ENCODE measurements around the gene TMEM132D.

TMEM132D gene

DNA sequence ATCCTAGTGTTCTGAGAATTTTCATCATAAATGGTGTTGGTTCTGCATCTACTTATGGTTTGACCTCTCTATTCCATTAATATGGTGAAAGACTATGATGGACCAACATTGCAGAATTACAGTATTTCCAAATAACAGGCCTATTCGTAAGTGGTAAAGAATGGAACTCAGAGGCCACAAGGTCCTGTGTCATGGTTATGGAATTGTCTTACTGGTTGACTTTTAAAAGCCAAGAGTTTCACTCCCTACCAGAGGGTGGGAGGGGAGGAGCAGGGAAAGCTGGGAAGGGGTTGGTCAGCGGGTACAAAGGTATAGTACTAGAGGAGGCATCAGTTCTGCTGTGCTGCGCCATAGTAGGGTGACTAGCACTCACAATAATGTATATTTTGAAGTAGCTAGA lies 153.4 kb downstream of the TMEM132D start:
- no peak for DNase-seq (ENCODE audit: low read depth)
- TF ChIP-seq, protein P1, sequence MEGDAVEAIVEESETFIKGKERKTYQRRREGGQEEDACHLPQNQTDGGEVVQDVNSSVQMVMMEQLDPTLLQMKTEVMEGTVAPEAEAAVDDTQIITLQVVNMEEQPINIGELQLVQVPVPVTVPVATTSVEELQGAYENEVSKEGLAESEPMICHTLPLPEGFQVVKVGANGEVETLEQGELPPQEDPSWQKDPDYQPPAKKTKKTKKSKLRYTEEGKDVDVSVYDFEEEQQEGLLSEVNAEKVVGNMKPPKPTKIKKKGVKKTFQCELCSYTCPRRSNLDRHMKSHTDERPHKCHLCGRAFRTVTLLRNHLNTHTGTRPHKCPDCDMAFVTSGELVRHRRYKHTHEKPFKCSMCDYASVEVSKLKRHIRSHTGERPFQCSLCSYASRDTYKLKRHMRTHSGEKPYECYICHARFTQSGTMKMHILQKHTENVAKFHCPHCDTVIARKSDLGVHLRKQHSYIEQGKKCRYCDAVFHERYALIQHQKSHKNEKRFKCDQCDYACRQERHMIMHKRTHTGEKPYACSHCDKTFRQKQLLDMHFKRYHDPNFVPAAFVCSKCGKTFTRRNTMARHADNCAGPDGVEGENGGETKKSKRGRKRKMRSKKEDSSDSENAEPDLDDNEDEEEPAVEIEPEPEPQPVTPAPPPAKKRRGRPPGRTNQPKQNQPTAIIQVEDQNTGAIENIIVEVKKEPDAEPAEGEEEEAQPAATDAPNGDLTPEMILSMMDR (conservative IDR thresholded peaks at IDR 0.05; ENCODE audit: low read depth, low read length), result no peak
- H3K4me3 ChIP-seq (ENCODE audit: low read length), result no peak overlapping the region

DNA sequence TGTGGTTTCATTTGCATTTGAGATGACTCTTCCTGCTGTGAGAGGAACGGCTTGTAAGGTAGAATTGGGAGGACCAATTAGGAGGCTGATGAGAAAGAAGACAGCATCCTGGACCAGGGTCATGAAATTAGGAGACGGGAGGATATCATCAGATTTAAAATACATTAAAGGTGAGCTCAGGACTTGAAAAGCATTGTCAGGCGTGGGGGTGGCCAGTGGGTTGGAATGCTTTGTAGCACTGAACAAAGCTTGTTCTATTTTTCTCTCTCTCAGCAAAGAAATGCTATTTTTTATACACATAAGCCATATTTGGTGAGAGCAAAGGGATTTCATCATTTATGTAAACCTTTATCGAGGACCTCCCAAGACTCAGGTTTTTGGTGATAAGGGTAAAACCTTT lies 157.5 kb downstream of the TMEM132D start:
- DNase-seq (ENCODE audit: low read depth), result no peak
- no peak overlapping the region for H3K4me3 ChIP-seq (ENCODE audit: low read length)
- TF ChIP-seq, protein P1 (conservative IDR thresholded peaks at IDR 0.05; ENCODE audit: low read depth, low read length), result no peak

DNA sequence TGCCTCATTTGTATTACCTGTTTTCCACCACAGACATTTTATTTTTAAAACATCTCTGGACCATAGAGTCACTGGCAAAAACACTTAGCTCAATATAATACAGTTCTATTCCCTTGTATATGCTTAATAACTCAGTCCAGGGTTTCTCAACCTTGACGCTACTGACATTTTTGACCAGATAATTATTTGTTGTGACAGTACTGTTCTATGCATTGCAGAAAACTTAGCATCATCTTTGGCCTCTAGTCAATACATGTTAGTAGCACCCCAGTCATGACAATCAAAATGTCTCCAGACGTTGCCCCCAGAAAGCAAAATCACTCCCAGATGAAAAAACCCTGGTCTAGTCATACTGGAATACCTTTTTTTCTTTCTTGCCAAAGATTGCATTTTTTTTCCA lies 174.7 kb downstream of the TMEM132D start:
- H3K4me3 ChIP-seq (ENCODE audit: low read length), result no peak overlapping the region
- no peak for DNase-seq (ENCODE audit: low read depth)
- TF ChIP-seq, protein P1 (conservative IDR thresholded peaks at IDR 0.05; ENCODE audit: low read depth, low read length), result no peak

DNA sequence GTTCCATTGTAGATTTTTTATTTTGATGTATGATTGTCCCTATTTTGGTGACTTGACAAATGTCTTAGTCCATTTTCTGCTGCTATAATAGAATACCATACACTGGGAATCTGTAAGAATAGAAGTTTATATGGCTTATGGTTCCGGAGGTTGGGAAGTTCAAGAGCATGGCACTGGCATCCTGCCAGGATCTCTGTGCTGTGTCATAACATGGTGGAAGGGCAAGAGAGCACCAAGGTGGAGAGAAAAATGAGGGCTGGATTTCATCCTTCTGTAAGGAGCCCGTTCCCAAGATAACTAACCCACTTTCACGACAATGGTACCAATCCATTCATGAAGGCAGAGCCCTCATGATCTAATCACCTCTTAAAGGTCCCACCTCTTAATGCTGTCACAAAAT lies 176.7 kb downstream of the TMEM132D start:
- DNase-seq (ENCODE audit: low read depth), result no peak
- TF ChIP-seq, protein P1 (conservative IDR thresholded peaks at IDR 0.05; ENCODE audit: low read depth, low read length), result no peak
- H3K4me3 ChIP-seq (ENCODE audit: low read length), result no peak overlapping the region

DNA sequence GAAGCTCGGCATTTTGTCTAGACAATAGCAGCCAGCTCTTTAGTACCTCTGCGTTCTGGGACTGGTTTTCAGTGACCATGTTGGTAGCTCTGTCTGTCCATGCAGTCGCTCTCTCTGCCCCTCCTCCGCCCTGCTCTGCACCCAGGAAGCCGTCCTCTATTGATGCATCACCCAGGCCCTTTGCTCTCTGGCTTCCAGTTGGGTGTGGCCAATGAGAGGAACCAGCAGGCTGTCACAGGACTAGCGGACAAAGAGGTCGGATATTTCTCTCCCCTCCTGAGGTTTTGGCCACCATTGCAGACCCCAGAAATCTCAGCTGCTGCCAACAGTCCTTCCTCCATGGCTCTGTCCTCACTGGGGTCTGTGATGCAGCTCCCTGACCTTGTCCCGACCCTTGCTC lies 180.6 kb downstream of the TMEM132D start:
- TF ChIP-seq, protein P1 (conservative IDR thresholded peaks at IDR 0.05; ENCODE audit: low read depth, low read length), result no peak
- no peak for DNase-seq (ENCODE audit: low read depth)
- no peak overlapping the region for H3K4me3 ChIP-seq (ENCODE audit: low read length)

DNA sequence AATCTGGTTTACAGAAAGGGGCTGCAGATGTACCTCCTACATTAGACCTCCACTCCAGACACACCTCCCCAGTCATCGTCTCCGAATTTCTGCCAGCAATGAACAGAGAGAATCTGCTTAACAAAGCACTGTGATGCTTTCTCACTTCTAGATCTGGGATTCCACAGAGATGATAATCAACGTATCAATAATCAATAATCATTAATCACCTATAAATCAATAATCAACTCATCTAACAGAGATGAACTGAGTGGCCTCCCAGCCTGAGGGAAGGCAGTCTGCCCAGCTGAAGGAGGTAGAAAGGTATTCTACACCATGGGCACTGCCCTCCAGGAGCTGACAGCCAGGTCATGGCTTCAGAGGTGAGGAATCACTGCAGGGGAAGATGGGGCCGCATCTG lies 183.2 kb downstream of the TMEM132D start:
- no peak overlapping the region for H3K4me3 ChIP-seq (ENCODE audit: low read length)
- DNase-seq (ENCODE audit: low read depth), result no peak
- TF ChIP-seq, protein P1 (conservative IDR thresholded peaks at IDR 0.05; ENCODE audit: low read depth, low read length), result no peak

DNA sequence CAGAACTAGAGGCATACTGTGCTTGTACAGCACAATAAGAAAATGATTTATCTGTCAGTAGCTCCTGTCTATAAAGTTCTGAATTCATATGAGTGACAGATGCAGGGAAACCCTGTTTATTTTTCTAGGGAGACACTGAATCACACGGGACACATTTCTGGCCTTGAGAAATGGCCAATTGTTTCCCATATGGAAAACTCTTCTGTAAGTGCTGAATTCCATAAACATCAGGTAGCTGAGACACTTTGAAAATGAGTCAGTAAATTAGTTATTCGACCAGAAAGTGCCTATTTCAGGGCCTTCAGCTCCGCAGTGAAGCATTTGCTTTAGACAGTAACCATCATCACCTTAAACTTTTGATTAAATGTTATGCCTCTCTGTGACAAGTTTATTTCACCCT lies 184.4 kb downstream of the TMEM132D start:
- H3K4me3 ChIP-seq (ENCODE audit: low read length), result no peak overlapping the region
- DNase-seq (ENCODE audit: low read depth), result no peak
- TF ChIP-seq, protein P1 (conservative IDR thresholded peaks at IDR 0.05; ENCODE audit: low read depth, low read length), result no peak

Data from retinal pigment epithelial cell (primary cell).